ENCODE data around the gene CCDC43.
"Not testable (repeated sequence)": the region's sequence is repeated elsewhere in the genome, so short reads cannot be mapped to it uniquely, and the experiment has no call there.

CCDC43 gene, protein sequence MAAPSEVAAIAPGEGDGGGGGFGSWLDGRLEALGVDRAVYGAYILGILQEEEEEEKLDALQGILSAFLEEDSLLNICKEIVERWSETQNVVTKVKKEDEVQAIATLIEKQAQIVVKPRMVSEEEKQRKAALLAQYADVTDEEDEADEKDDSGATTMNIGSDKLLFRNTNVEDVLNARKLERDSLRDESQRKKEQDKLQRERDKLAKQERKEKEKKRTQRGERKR

GRCh38 chr17:44689477-44690217 lies at the start of gene CCDC43:
CCDC43 (minus strand) TSS chr17:44689776; CDS start chr17:44689753, 23 bp downstream.
- DNase-seq: peak; percentile 81 to 84

DNA sequence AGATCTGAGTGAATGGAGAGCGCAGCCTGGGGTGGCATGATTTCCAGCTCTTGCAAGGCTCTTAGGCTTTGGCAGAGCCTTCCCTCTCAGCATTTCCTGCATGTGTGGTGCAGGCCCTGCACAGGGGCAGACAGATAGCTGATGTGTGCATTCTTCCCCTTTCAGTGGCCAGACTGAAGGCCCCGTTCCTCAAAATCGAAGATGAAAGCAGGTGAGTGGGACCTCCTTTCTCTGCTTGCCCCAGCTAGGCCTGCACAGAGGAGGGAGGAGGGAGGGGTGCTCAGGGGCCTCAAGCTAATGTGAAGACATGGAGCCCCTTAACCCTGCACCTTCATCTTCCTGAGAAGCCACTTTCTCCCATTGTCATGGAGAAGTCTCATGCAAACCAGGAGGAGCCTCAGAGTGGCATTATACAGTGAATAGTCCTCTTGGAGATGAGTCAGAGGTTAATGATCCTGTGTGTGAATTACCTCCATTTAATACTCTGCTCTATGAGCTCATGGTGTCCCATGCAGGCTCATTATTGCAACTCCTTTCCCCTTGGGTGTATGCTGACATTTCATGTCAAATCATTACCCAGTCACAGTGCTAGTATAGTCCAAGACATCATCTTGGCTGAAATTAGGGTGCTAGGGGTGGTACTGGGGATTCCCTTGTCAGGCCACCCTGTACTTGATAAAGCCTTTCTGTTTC lies 48.8 kb upstream of the CCDC43 start:
- DNase-seq: no peak

DNA sequence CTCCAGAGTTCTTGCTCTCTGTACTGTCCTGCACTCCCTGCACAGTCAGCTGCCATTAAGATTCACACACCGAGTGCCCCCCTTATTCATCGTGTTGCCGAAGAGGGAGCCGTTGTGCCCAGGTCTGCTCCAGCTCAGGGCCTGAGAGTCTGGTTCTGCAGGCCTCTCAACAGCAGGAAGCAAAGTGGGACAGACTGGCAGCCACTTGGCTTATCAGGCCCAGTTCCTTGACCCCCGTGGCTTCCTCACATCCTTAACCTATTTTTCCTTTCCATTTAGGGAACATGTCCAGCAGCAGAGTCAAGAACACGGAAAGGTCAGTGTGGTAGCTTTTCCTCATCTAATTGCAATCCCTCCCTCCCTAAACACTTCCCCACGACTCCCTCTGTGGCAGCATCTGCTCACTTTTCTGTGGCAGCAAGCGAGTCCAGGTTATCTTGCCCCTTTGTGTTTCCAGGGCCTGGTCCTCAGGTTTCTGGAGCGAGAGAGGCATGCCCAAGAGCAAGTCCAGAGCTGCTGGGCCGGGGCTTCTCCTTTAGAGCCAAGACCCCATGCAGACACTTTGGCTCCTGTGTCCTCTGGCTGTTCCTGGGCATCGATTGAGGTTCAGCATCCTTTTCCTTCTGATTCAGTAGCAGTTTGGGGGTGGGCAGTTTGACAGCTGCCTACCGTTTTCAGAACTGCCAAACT lies 47.1 kb upstream of the CCDC43 start:
- DNase-seq: no peak

DNA sequence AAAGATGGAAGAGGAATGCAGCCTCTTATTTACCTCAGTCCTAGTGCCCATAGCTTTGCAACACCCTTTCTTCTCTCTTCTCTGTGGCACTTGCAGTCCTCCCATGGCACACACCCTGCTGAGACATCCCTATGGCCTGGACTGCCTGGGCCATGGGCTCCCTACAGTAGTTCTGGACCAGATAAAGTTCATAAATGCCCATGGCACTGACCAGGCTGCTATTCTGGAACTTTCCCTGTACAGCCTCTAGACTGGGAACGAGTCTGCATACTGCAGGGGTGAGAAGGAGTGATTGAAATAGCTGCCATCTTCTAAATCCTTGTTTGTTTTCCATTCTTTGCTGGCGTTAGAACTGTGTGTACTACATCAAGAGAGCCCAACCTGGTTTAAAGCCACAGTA lies 44.7 kb upstream of the CCDC43 start:
- no peak for DNase-seq

DNA sequence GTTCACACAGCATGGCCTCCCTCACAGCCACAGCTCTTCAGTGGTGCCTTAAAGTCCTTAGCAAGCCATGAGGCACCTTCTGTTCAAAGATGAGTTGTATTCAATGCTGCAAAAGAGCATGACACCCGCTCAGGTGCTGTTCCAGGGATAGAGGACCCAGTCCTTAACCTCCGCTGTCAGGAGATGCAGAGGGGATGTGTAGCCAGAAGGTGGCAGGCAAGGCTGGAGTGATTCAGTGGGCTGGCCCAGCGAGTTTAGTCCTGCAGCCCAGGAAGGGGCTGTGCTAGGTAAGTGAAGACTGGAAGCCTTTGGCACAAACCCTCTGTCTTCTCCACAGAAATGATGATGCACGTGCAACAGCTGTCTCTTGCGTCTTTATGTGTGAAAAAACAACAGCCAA lies 44.2 kb upstream of the CCDC43 start:
- peak in 1 of 2 experiments; percentile 14 for DNase-seq

DNA sequence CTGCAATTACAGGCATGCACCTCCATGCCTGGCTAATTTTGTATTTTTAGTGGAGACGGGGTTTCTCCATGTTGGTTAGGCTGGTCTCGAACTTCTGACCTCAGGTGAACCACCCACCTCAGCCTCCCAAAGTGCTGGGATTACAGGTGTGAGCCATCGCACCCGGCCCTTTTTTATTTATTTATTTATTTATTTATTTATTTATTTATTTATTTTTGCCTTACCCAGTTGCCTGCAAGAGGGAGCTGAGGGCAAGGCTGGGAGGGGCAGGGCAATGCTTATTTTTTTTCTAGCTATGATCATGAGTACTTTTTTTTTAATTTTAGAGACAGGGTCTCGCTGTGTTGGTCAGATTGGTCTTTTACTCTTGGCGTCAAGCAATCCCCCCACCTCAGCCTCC lies 36.5 kb upstream of the CCDC43 start:
- DNase-seq: not testable (repeated sequence)

- DNase-seq: no peak
Observed at GRCh38 chr17:44722254-44722653, 32.7 kb upstream of the CCDC43 start.

GRCh38 chr17:44719444-44719843 lies 29.9 kb upstream of the CCDC43 start:
- no peak for DNase-seq

- DNase-seq: peak; percentile 67 to 91
Observed at GRCh38 chr17:44708401-44709263, 19.1 kb upstream of the CCDC43 start, which contains the start of gene DBF4B. DBF4B (plus strand) TSS chr17:44708665; CDS start chr17:44708821, 156 bp downstream.

- DNase-seq: no peak
Observed at GRCh38 chr17:44707755-44708400, 18.3 kb upstream of the CCDC43 start.

DNA sequence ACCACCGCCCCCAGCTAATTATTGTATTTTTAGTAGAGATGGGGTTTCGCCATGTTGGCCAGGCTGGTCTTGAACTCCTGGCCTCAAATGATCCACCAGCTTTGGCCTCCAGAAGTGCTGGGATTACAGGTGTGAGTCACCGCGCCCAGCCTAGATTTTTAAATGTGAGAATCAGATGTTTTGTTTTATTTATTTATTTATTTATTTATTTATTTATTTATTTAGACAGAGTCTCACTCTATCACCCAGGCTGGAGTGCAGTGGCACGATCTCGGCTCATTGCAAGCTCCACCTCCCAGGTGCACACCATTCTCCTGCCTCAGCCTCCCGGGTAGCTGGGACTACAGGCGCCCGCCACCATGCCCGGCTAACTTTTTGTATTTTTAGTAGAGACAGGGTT lies 10.7 kb upstream of the CCDC43 start:
- DNase-seq: not testable (repeated sequence)

- no peak for DNase-seq
Observed at GRCh38 chr17:44693609-44694008, 4.0 kb upstream of the CCDC43 start.

DNA sequence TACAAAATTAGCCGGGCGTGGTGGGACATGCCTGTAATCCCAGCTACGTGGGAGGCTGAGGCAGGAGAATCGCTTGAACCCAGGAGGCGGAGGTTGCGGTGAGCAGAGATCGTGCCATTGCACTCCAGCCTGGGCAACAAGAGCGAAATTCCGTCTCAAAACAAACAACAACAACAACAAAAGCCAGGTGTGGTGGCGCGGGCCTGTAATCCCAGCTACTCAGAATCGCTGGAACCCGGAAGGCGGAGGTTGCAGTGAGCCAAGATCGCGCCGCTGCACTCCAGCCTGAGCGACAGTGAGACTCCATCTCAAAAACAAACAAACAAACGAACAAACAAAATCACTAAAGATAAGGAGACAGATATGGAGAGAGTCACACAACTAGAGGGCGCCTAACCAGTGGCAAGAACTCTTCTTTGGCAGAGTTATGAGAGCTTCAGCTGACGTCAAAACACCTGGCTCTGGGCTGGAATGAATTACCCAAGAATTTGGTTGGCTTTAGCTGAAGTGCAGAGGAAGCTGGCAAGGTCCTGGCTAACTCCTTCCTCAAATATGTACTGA lies 1.2 kb upstream of the CCDC43 start:
- DNase-seq: peak; percentile 17 to 56

DNA sequence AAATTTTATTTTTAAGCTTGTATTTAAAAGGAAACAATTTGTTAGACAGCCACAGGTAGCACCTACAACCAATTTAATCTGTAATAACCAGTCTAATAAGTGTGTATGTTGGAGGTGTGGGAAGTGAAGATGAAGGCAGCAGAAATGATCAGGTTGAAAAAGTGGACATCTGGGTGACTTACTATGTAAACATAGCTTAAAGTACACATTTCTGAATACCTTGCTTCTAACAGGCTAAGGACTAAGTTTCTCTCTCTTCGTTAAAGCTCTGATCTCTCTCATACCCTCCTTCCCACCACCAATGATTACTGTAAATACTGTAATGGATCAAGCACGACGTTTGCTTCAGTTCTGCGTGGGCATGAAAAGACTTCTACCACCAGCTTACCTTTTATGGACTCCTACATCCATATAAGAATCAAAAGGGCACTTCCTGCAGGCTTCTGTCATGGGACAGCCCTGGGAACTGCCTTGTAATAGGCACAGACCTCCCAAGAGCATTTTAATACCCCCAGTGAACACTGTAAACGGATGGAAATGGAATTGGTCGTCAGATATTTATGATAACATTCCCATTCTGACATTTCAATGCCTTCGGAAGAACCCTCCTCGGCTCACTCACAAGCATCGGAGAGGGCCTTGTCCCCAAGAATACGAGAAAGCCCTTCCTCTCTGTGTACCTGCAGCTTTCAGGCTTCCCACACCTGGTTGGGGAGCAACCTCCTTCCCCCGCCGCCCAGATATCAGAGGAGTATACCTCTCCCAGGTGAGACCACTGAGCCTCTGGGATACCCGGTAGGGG lies 700 bp downstream of the CCDC43 start:
- no peak for DNase-seq

- DNase-seq: no peak
Observed at GRCh38 chr17:44688200-44688599, 1.4 kb downstream of the CCDC43 start.

DNA sequence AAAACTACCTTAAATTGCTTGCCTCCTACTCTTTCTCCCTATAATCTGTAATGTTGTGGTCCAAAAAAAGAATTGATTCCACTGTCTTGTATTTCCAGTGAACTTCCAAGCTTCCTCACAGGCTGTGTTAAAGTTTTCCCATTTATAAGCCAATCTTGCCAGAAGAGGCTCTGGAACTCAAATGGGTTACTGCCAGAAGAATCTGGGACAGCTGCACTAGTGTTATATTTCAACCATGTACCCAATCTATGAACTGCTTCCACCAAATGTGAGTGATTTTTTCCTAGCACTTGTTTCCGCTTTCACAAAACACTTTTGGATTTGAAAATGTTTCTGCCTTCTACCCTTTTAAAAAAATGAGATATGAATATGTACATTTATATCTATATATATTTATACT lies 1.8 kb downstream of the CCDC43 start:
- no peak for DNase-seq

DNA sequence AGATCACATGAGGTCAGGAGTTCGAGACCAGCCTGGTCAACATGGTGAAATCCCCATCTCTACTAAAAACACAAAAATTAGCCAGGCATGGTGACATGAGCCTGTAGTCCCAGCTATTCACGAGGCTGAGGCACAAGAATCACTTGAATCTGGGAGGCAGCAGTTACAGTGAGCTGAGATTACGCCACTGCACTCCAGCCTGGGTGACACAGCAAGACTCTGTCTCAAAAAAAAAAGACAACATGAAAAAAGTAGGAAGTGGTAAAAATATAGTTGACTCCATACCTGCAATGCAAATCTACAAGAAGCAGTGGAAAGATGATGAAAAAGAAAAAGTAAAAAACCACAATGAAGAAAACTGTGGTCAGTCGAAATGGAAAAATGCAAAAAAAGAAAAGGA lies 6.3 kb downstream of the CCDC43 start:
- DNase-seq: not testable (repeated sequence)

DNA sequence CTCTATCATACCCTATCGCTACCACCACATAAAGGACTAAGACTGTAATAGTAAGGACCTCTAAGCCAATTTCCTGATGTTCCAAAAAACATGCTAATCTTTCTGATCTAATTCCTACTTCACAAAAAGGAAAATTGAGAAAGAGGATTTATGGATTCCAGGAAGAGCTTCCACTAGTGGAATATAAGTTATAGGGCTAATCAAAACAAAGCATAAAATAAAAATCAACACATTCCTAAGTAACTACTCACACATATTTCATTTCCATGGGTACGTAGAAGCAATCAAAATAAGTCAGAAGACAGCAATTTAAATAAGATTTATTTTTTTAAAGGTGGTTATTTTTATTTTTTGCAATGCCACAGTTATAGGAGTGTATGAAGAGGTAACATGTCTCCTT lies 12.4 kb downstream of the CCDC43 start:
- peak in 1 of 2 experiments; percentile 59 for DNase-seq

DNA sequence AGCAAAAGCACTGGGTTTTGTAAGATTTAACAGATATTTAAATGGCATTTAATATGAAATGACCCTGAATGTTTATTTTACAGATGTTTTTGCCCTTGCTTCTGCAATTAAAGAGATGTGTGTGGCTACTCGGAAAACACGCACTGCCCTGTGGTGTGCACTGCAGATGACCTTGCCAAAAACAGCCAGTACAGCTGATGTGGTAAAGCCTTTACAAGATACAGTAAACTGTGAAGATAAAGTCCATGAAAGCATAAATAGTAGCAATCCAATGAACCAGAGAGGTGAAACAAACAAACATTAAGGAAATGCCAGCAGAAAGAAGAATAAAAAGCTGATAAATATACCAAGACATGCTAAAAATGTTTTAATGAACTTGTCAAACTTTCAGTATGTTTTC lies 15.7 kb downstream of the CCDC43 start:
- no peak for DNase-seq

- peak in 1 of 2 experiments; percentile 57 for DNase-seq
Observed at GRCh38 chr17:44672479-44673093, 17.0 kb downstream of the CCDC43 start.
